ENCODE data around the gene RARRES1. TPM values are rescaled to one million over a fixed set of nuclear protein-coding genes. Genes with fewer than 3 reads are reported as not detected.

RARRES1 gene
- total RNA-seq, 1 experiment from 2014 or later, result 0.81 TPM

DNA sequence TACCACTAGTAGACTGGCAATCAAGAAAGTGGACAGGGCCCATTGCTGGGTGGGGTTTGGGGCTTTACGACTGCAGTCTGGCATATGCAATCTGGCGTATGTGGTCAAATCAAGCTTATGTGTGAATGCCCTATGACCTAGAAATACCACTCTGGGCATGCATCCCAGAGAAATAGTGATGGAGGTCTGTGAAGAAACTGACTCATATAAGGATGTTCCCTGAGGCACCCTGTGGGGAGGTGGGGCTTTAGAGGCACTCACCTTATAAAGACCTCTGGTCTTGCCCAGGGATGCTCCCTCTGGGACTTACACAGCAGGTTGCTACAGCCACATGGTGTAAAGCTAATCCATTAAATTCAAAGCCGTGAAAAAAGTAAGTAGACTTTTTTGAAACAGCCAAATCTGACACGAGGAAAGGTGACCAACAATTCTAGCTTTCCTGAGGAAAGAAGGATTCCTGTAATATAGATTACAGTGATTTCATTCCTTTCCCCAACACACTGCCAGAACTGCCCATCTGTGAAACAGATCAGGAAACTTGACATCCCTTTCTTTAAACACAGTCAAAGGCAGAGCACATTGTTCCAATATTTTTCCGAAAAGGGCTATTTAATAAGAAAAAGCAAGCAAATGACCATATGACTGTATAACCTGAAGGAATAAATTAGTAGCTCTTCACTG is 13.6 kb downstream of the RARRES1 start:
- H3K27me3 Mint-ChIP-seq (ENCODE audit: low read depth), result no peaks in the 10 kb centered on the region
- Histone ChIP-seq H2AFZ (ENCODE audit: low read length) (no peak overlapping the region), H3K27me3 (ENCODE audit: insufficient read depth, low read length) (no peaks in the 10 kb centered on the region), H3K23me2 (ENCODE audit: insufficient read length, low read depth, low read length, poor library complexity, severe bottlenecking) (no peaks in the 10 kb centered on the region), H3K9ac (ENCODE audit: extremely low read depth, insufficient read length, low read length) (no peak overlapping the region), H3K27ac (ENCODE audit: insufficient read length, low read depth, low read length) (no peak overlapping the region), H2BK15ac (ENCODE audit: low read depth, low read length) (no peak overlapping the region), H3K79me1 (ENCODE audit: insufficient read depth, low read depth, low read length, poor library complexity, severe bottlenecking) (no peaks in the 10 kb centered on the region), H3K79me2 (ENCODE audit: insufficient read depth, low read length) (no peaks in the 10 kb centered on the region), H3K9me3 (ENCODE audit: control insufficient read depth, low read depth, low read length) (no peaks in the 10 kb centered on the region), H3K4ac (ENCODE audit: low read depth, low read length) (no peak overlapping the region), H4K5ac (ENCODE audit: insufficient read length, low read depth, low read length) (no peak overlapping the region), H4K20me1 (ENCODE audit: control insufficient read depth, insufficient read depth, insufficient read length) (no peaks in the 10 kb centered on the region), H2BK120ac (ENCODE audit: low read depth, low read length, poor library complexity, severe bottlenecking) (no peak overlapping the region), H3K4me2 (ENCODE audit: insufficient read depth, insufficient read length, low read length) (no peak overlapping the region), H4K91ac (ENCODE audit: insufficient read length, low read depth, low read length) (no peak overlapping the region), H2BK12ac (ENCODE audit: insufficient read length, low read depth, low read length) (no peak overlapping the region), H3K18ac (ENCODE audit: insufficient read length, low read depth, low read length) (no peak overlapping the region), H2BK5ac (ENCODE audit: insufficient read length, low read length) (no peak overlapping the region), H3K14ac (ENCODE audit: insufficient read depth, low read length) (no peak overlapping the region), H3K4me1 (ENCODE audit: insufficient read depth, low read length) (no peaks in the 10 kb centered on the region), H2AK5ac (ENCODE audit: insufficient read length, low read length) (no peak overlapping the region), H3K23ac (ENCODE audit: insufficient read length, low read depth, low read length) (no peak overlapping the region), H2BK20ac (ENCODE audit: low read depth, low read length, poor library complexity, severe bottlenecking) (no peak overlapping the region), H3T11ph (ENCODE audit: low read length) (no peak overlapping the region), H3K56ac (ENCODE audit: insufficient read length, low read depth, low read length) (no peak overlapping the region), H4K8ac (replicated peaks; ENCODE audit: insufficient read length, low read depth, low read length) (no peak overlapping the region)
- no peak overlapping the region; a peak in 1 of 7 replicates for H3K27ac Mint-ChIP-seq
- peaks cover 2 to 10% (median 9%) of the 10 kb centered on the region in 3 experiments for H3K36me3 Mint-ChIP-seq (ENCODE audit: insufficient read depth in 1 of 3, low read depth in 3 of 3)
- peaks cover 0 to 5% of the 10 kb centered on the region in 2 experiments; a peak in 2 of 4 replicates for H3K4me1 Mint-ChIP-seq
- TF ChIP-seq, protein P1, sequence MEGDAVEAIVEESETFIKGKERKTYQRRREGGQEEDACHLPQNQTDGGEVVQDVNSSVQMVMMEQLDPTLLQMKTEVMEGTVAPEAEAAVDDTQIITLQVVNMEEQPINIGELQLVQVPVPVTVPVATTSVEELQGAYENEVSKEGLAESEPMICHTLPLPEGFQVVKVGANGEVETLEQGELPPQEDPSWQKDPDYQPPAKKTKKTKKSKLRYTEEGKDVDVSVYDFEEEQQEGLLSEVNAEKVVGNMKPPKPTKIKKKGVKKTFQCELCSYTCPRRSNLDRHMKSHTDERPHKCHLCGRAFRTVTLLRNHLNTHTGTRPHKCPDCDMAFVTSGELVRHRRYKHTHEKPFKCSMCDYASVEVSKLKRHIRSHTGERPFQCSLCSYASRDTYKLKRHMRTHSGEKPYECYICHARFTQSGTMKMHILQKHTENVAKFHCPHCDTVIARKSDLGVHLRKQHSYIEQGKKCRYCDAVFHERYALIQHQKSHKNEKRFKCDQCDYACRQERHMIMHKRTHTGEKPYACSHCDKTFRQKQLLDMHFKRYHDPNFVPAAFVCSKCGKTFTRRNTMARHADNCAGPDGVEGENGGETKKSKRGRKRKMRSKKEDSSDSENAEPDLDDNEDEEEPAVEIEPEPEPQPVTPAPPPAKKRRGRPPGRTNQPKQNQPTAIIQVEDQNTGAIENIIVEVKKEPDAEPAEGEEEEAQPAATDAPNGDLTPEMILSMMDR (conservative IDR thresholded peaks at IDR 0.05), result no peak
- no CpG with 5 or more reads among the region's 5 CpGs for WGBS (ENCODE audit: extremely low coverage, insufficient read length, low lambda C conversion rate)
- no peak overlapping the region for H3K4me3 Mint-ChIP-seq
- H3K9me3 Mint-ChIP-seq, result no peaks in the 10 kb centered on the region
- DNase-seq, result no peak

All from H9 (cell line).